SK-N-SH (cell line): ENCODE results near the gene BAHCC1. TPM values are rescaled to one million over a fixed set of nuclear protein-coding genes. Genes with fewer than 3 reads are reported as not detected.

Experiments used
- CTCF ChIA-PET: fragments of 300-600, 350-600 bp; formaldehyde crosslinking; extraction: SDS; loops from one replicate; lab custom pipeline; 2021; lab: Yijun Ruan, JAX
- POLR2A ChIA-PET: fragments of 350-600 bp; sonication (Branson Sonifier 250); formaldehyde crosslinking; extraction: SDS; loops from one replicate; lab custom pipeline; 2020; ENCODE audit warnings: antibody characterized with exemption, inconsistent platforms; lab: Yijun Ruan, JAX
- DNase-seq: peaks from one replicate; pipeline ENCODE4 v3.0.0; 2012
- H2AFZ ChIP-seq: fragments of 200-600 bp; sonication (generic); 2 replicates; pipeline ENCODE4 v1.8.1; 2016; ENCODE audit warnings: antibody characterized with exemption, mild to moderate bottlenecking, low read depth
- H3F3A ChIP-seq: fragments of 200-600 bp; sonication (generic); replicated peaks from 2 replicates; pipeline ENCODE3; 2016; ENCODE audit warnings: antibody characterized with exemption, mild to moderate bottlenecking; ENCODE audit not compliant: insufficient read depth
- H3K27ac ChIP-seq, 2 experiments: fragments of 200-500 bp in 1 of 2; fragments of 200-600 bp in 1 of 2; sonication (Bioruptor generic) in 1 of 2; sonication (generic), shearing (Covaris generic) in 1 of 2; 2 replicates each; pipeline versions ENCODE4 v1.5.1 to v1.6.1; 2014 to 2016; ENCODE audit warnings: low read depth in 2 of 2, inconsistent platforms in 1 of 2, low read length in 1 of 2, mild to moderate bottlenecking in 1 of 2, mixed read lengths in 1 of 2
- H3K27me3 ChIP-seq: fragments of 200-600 bp; sonication (generic), shearing (Covaris generic); 2 replicates; pipeline ENCODE4 v1.6.1; 2016; ENCODE audit warnings: mixed run types; ENCODE audit not compliant: insufficient read depth
- H3K36me3 ChIP-seq, 2 experiments: fragments of 200-500 bp in 1 of 2; fragments of 200-600 bp in 1 of 2; sonication (Bioruptor generic) in 1 of 2; sonication (generic) in 1 of 2; replicated peaks in 1 of 2; 2 replicates each; pipeline versions ENCODE3 to v1.5.1; 2014 to 2016; ENCODE audit warnings: low read length in 1 of 2, mild to moderate bottlenecking in 1 of 2; ENCODE audit not compliant: insufficient read depth in 2 of 2, control insufficient read depth in 1 of 2
- H3K4me1 ChIP-seq, 2 experiments: fragments of 200-500 bp in 1 of 2; fragments of 200-600 bp in 1 of 2; sonication (Bioruptor generic) in 1 of 2; sonication (generic), shearing (Covaris generic) in 1 of 2; 2 replicates each; pipeline versions ENCODE4 v1.5.1 to v1.6.1; 2014 to 2016; ENCODE audit warnings: low read depth in 1 of 2, low read length in 1 of 2, mixed run types in 1 of 2; ENCODE audit not compliant: insufficient read depth in 2 of 2, control insufficient read depth in 1 of 2
- H3K4me2 ChIP-seq: fragments of 200-600 bp; sonication (generic), shearing (Covaris generic); 2 replicates; pipeline ENCODE4 v1.6.1; 2017; ENCODE audit warnings: mixed run types
- H3K4me3 ChIP-seq, 2 experiments: fragments of 200-500 bp in 1 of 2; fragments of 200-600 bp in 1 of 2; sonication (Bioruptor generic) in 1 of 2; sonication (generic), shearing (Covaris generic) in 1 of 2; 2 replicates each; pipeline versions ENCODE4 v1.5.1 to v1.8.1; 2014 to 2016; ENCODE audit warnings: low read depth in 2 of 2, inconsistent platforms in 1 of 2, low read length in 1 of 2, mild to moderate bottlenecking in 1 of 2, mixed read lengths in 1 of 2, moderate library complexity in 1 of 2
- H3K79me2 ChIP-seq: fragments of 200-600 bp; sonication (generic); 2 replicates; pipeline ENCODE4 v1.8.1; 2017; ENCODE audit warnings: mild to moderate bottlenecking; ENCODE audit not compliant: insufficient read depth
- H3K9ac ChIP-seq: fragments of 200-600 bp; sonication (generic); 2 replicates; pipeline ENCODE4 v1.6.1; 2017; ENCODE audit warnings: mixed run types
- H3K9me2 ChIP-seq: fragments of 200-600 bp; sonication (generic); 2 replicates; pipeline ENCODE4 v1.6.1; 2017; ENCODE audit warnings: mixed run types
- H3K9me3 ChIP-seq: fragments of 200-600 bp; sonication (generic); 2 replicates; pipeline ENCODE4 v1.6.1; 2017; ENCODE audit warnings: mixed run types, mild to moderate bottlenecking, moderate library complexity
- H4K20me1 ChIP-seq: fragments of 200-600 bp; sonication (generic); 2 replicates; pipeline ENCODE4 v1.6.1; 2017; ENCODE audit warnings: mild to moderate bottlenecking, mixed run types; ENCODE audit not compliant: insufficient read depth
- ELF1 ChIP-seq: IDR thresholded peaks from 2 replicates; pipeline ENCODE4 v1.4.0; 2012
- FOSL2 ChIP-seq: IDR thresholded peaks from 2 replicates; pipeline ENCODE4 v1.4.0; 2012; ENCODE audit warnings: low read depth, mild to moderate bottlenecking, moderate library complexity, borderline replicate concordance
- FOXM1 ChIP-seq: IDR thresholded peaks from 2 replicates; pipeline ENCODE4 v1.4.0; 2012; ENCODE audit warnings: low read depth, mild to moderate bottlenecking
- GABPA ChIP-seq: IDR thresholded peaks from 2 replicates; pipeline ENCODE4 v1.4.0; 2012; ENCODE audit warnings: low read depth, mild to moderate bottlenecking
- JUND ChIP-seq: IDR thresholded peaks from 2 replicates; pipeline ENCODE4 v1.4.0; 2012
- NRF1 ChIP-seq: IDR thresholded peaks from 2 replicates; pipeline ENCODE4 v1.6.1; 2012; ENCODE audit warnings: low read depth, mild to moderate bottlenecking, low read length
- POLR2AphosphoS5 ChIP-seq: IDR thresholded peaks from 2 replicates; pipeline ENCODE4 v1.6.1; 2012; ENCODE audit warnings: low read depth, low read length
- RAD21 ChIP-seq: IDR thresholded peaks from 2 replicates; pipeline ENCODE4 v1.6.1; 2012; ENCODE audit warnings: mild to moderate bottlenecking, low read length
- RCOR1 ChIP-seq: fragments of 150-350 bp; IDR thresholded peaks from 2 replicates; pipeline ENCODE4 v1.6.1; 2017; ENCODE audit warnings: antibody characterized with exemption, low read length
- SIN3A ChIP-seq: IDR thresholded peaks from 2 replicates; pipeline ENCODE4 v1.6.1; 2012; ENCODE audit warnings: low read depth, mild to moderate bottlenecking, low read length, moderate library complexity, borderline replicate concordance
- TAF1 ChIP-seq: IDR thresholded peaks from 2 replicates; pipeline ENCODE4 v1.6.1; 2012; ENCODE audit warnings: low read depth, mild to moderate bottlenecking, low read length, moderate library complexity, borderline replicate concordance
- TCF12 ChIP-seq: IDR thresholded peaks from 2 replicates; pipeline ENCODE4 v1.4.0; 2012
- WGBS: methylation state at CpG from one replicate; pipeline ENCODE4 v1.1.6; 2017; ENCODE audit warnings: low lambda C conversion rate; 5-methylcytosine and 5-hydroxymethylcytosine counted together
- polyA plus RNA-seq, 3 experiments: library from polyadenylated mRNA; depleted of rRNA; stranded (reverse); fragments of >200 nt; gene quantifications; 2 replicates each; pipeline ENCODE4 v1.2.3, GENCODE V29; 2012
- TF ChIP-seq, protein P1 (sequence below): fragments of 200-600 bp; sonication (generic); IDR thresholded peaks from 2 replicates; pipeline ENCODE4 v1.6.1; 2017; ENCODE audit warnings: antibody characterized with exemption, mild to moderate bottlenecking, moderate library complexity
- TF ChIP-seq, protein P2 (sequence below): fragments of 150-350 bp; IDR thresholded peaks from 2 replicates; pipeline ENCODE4 v1.6.1; 2017; ENCODE audit warnings: antibody characterized with exemption, low read length, low read depth, borderline replicate concordance
- TF ChIP-seq, protein P3 (sequence below): IDR thresholded peaks from 2 replicates; pipeline ENCODE4 v1.4.0; 2012; ENCODE audit warnings: low read depth

BAHCC1 gene
- polyA plus RNA-seq, 1 of the 3 experiments (the other 2 are of a cell fraction): 6.4 TPM

DNA sequence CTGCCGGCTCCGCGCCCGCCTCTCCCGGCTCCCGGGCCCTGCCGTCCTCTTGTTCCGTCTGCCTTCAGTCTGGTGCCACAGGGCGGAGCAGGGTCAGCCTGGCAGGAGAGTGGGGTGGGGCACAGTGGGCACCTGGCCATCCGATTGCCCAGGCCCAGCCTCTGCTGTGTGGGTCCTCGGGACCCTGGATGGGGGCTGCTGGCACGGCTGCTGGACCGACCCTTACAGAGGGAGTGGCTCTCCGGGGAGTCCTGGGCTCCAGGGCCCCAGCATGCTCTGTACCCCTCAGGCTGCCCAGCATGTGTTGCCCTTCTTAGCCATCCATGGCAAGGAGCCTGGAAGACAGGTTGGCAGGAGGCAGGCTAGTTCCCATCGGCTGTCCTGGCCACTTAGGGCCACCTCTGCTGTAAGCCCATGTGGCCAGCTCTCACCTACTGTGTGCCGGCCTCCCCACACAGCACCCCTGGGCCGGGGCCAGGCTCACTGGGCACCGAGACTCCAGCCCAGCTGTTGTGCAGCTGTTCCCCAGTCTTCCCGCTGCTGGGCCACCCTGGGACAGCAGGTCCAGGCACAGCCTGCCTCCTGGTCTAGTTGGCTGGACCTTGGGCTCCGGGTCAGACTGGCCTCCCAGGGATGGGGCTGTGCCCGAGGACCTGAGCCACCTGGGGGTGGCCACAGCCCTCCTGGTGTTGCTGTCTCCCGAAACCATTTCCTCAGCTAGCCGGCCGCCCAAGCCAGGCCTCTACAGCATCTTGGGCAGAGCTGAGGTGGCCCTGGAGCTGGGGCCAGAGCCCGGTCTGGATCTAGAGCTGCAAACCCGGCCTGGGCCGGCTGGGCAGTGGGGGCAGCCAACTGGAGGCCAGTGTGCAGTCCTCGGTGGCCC, 24.9 kb downstream of the BAHCC1 start:
- peaks cover 37% of the 10 kb centered on the region for H3F3A ChIP-seq
- H3K9me2 ChIP-seq: no peaks in the 10 kb centered on the region
- H3K9ac ChIP-seq: peak overlapping the region; percentile 75
- no peaks in the 10 kb centered on the region for H3K9me3 ChIP-seq
- ChIA-PET POLR2A (interaction anchor here (0.7 to 2.4 kb wide), 8 partner anchors 9 to 111 kb away, joined by 3 to 19 read pairs (median 4); partner anchors contain the start of gene BAHCC1), CTCF (interaction anchor here (2.0 to 3.9 kb wide), 5 partner anchors 11 to 128 kb away, joined by 8 to 15 read pairs (median 14); no protein-coding TSS in a partner anchor)
- 37% methylated on average over 17 of the region's 28 CpGs for WGBS
- peaks cover 62 to 71% of the 10 kb centered on the region in 2 experiments; a peak in 3 of 4 replicates for H3K4me1 ChIP-seq
- peaks cover 8% of the 10 kb centered on the region; the same call in 1 of the 2 replicates for H3K79me2 ChIP-seq
- no peaks in the 10 kb centered on the region for H3K27me3 ChIP-seq
- TF ChIP-seq TAF1: no peak
- TF ChIP-seq FOSL2: no peak
- TF ChIP-seq POLR2AphosphoS5: no peak
- TF ChIP-seq JUND: no peak
- TF ChIP-seq, protein P1, sequence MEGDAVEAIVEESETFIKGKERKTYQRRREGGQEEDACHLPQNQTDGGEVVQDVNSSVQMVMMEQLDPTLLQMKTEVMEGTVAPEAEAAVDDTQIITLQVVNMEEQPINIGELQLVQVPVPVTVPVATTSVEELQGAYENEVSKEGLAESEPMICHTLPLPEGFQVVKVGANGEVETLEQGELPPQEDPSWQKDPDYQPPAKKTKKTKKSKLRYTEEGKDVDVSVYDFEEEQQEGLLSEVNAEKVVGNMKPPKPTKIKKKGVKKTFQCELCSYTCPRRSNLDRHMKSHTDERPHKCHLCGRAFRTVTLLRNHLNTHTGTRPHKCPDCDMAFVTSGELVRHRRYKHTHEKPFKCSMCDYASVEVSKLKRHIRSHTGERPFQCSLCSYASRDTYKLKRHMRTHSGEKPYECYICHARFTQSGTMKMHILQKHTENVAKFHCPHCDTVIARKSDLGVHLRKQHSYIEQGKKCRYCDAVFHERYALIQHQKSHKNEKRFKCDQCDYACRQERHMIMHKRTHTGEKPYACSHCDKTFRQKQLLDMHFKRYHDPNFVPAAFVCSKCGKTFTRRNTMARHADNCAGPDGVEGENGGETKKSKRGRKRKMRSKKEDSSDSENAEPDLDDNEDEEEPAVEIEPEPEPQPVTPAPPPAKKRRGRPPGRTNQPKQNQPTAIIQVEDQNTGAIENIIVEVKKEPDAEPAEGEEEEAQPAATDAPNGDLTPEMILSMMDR: no peak
- no peak for TF ChIP-seq SIN3A
- TF ChIP-seq RAD21: no peak
- TF ChIP-seq FOXM1: no peak
- no peak for TF ChIP-seq ELF1
- TF ChIP-seq, protein P2, sequence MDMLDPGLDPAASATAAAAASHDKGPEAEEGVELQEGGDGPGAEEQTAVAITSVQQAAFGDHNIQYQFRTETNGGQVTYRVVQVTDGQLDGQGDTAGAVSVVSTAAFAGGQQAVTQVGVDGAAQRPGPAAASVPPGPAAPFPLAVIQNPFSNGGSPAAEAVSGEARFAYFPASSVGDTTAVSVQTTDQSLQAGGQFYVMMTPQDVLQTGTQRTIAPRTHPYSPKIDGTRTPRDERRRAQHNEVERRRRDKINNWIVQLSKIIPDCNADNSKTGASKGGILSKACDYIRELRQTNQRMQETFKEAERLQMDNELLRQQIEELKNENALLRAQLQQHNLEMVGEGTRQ: no peak
- TF ChIP-seq, protein P3, sequence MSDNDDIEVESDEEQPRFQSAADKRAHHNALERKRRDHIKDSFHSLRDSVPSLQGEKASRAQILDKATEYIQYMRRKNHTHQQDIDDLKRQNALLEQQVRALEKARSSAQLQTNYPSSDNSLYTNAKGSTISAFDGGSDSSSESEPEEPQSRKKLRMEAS: no peak
- TF ChIP-seq RCOR1: no peak
- TF ChIP-seq GABPA: no peak
- TF ChIP-seq TCF12: no peak; the same call in 1 of the 2 replicates
- no peak for TF ChIP-seq NRF1
- no peaks in the 10 kb centered on the region for H3K36me3 ChIP-seq
- H3K27ac ChIP-seq: peak overlapping the region; percentile 78 to 100
- peak overlapping the region; percentile 24; the same call in 1 of the 2 replicates for H2AFZ ChIP-seq
- no peaks in the 10 kb centered on the region for H4K20me1 ChIP-seq
- H3K4me3 ChIP-seq: peak overlapping the region; percentile 28; a peak in 3 of 4 replicates
- no peak for DNase-seq
- H3K4me2 ChIP-seq: peak overlapping the region; percentile 75
